ENCODE measurements around the gene FNBP1. TPM values are rescaled to one million over a fixed set of nuclear protein-coding genes. Genes with fewer than 3 reads are reported as not detected.

The FNBP1 gene
- total and polyA plus RNA-seq, 2 of the 13 experiments (the other 11 are each of a cell fraction or from before 2014, with no cell fraction given) = 5.4 to 19.5 TPM

DNA sequence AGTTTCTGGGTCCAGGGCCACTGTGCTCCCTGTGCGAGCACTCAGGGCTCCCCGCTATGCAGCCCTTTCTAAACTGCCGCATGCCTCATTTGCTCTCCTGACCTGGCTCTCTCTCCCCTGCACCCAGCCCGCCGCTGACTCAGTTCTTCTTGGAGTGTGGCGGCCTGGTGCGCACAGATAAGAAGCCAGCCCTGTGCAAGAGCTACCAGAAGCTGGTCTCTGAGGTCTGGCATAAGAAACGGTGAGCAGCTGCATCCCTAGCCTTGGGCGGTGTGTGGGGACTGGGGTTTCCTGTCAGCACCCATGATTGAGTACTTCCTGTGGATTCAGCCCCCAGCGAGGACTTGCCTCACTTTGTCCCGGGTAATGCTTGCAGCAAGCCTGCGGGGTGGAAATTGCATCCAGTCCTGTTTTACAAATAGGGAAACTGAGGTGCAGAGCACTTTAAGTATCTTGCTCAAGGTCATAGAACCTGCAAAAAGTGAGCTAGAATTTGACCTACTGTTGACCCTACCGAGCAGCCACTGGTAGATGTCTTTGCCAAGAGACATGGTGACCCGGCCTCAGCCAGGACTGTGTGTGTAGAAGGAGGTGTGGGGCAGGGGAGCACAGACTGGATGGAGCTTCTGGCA, 179.8 kb downstream of the FNBP1 start:
- POLR2A ChIA-PET = no interaction called here

More for the DNA sequence above, 179.8 kb downstream of the FNBP1 start:
- no peaks in the 10 kb centered on the region for H3K79me2 ChIP-seq (ENCODE audit: insufficient read depth, low read length)
- no peak overlapping the region for H3K27ac ChIP-seq (ENCODE audit: extremely low read length, insufficient read depth, low read length)
- H3K9me3 ChIP-seq (ENCODE audit: low read length) = no peaks in the 10 kb centered on the region
- TF ChIP-seq NFIC (IDR thresholded peaks at IDR 0.05; ENCODE audit: low read length) = no peak
- TF ChIP-seq ZFP90 (CRISPR knock-in tag; IDR thresholded peaks at IDR 0.05; ENCODE audit: borderline replicate concordance) = no peak
- TF ChIP-seq ZFYVE20 (CRISPR knock-in tag; IDR thresholded peaks at IDR 0.05; ENCODE audit: borderline replicate concordance, low read depth) = no peak
- no peak for TF ChIP-seq HES4 (CRISPR knock-in tag; IDR thresholded peaks at IDR 0.05; ENCODE audit: borderline replicate concordance)
- TF ChIP-seq GABPA (IDR thresholded peaks at IDR 0.05; ENCODE audit: low read depth, low read length) = no peak
- TF ChIP-seq GABPA (CRISPR knock-in tag; IDR thresholded peaks at IDR 0.05; ENCODE audit: low read depth) = no peak
- TF ChIP-seq ZNF430 (CRISPR knock-in tag; IDR thresholded peaks at IDR 0.05) = no peak
- no peak for TF ChIP-seq MEIS2 (CRISPR knock-in tag; IDR thresholded peaks at IDR 0.05)
- TF ChIP-seq ZNF451 (CRISPR knock-in tag; IDR thresholded peaks at IDR 0.05) = no peak
- no peak for TF ChIP-seq ZSCAN9 (CRISPR knock-in tag; IDR thresholded peaks at IDR 0.05; ENCODE audit: borderline replicate concordance)
- TF ChIP-seq, protein P1, sequence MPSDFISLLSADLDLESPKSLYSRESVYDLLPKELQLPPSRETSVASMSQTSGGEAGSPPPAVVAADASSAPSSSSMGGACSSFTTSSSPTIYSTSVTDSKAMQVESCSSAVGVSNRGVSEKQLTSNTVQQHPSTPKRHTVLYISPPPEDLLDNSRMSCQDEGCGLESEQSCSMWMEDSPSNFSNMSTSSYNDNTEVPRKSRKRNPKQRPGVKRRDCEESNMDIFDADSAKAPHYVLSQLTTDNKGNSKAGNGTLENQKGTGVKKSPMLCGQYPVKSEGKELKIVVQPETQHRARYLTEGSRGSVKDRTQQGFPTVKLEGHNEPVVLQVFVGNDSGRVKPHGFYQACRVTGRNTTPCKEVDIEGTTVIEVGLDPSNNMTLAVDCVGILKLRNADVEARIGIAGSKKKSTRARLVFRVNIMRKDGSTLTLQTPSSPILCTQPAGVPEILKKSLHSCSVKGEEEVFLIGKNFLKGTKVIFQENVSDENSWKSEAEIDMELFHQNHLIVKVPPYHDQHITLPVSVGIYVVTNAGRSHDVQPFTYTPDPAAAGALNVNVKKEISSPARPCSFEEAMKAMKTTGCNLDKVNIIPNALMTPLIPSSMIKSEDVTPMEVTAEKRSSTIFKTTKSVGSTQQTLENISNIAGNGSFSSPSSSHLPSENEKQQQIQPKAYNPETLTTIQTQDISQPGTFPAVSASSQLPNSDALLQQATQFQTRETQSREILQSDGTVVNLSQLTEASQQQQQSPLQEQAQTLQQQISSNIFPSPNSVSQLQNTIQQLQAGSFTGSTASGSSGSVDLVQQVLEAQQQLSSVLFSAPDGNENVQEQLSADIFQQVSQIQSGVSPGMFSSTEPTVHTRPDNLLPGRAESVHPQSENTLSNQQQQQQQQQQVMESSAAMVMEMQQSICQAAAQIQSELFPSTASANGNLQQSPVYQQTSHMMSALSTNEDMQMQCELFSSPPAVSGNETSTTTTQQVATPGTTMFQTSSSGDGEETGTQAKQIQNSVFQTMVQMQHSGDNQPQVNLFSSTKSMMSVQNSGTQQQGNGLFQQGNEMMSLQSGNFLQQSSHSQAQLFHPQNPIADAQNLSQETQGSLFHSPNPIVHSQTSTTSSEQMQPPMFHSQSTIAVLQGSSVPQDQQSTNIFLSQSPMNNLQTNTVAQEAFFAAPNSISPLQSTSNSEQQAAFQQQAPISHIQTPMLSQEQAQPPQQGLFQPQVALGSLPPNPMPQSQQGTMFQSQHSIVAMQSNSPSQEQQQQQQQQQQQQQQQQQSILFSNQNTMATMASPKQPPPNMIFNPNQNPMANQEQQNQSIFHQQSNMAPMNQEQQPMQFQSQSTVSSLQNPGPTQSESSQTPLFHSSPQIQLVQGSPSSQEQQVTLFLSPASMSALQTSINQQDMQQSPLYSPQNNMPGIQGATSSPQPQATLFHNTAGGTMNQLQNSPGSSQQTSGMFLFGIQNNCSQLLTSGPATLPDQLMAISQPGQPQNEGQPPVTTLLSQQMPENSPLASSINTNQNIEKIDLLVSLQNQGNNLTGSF (CRISPR knock-in tag; IDR thresholded peaks at IDR 0.05) = no peak
- no peak overlapping the region for H3K9ac ChIP-seq (ENCODE audit: insufficient read depth, low read depth, low read length)
- no peaks in the 10 kb centered on the region for H3K27me3 ChIP-seq (ENCODE audit: control insufficient read depth in 1 of 2, insufficient read depth in 2 of 2, low read length in 2 of 2)
- no TSS peak for BruUV-seq (replicated peaks)
- CTCF ChIA-PET (ENCODE audit: low intra/inter-chr PET ratio, low total read pairs) = no interaction called here
- peaks cover 5 to 10% of the 10 kb centered on the region in 2 experiments; a peak in 2 of 5 replicates for H3K36me3 ChIP-seq (replicated peaks in 1 of 2; ENCODE audit: control insufficient read depth in 1 of 2, insufficient read depth in 2 of 2, low read length in 2 of 2)
- FAIRE-seq (no peak), ATAC-seq (no peak), DNase-seq (ENCODE audit: low spot score) (no peak)
- H3K4me1 ChIP-seq (ENCODE audit: insufficient read depth, low read length) = no peaks in the 10 kb centered on the region
- intact Hi-C loops (cut with micrococcal nuclease; ENCODE audit: unreplicated experiment) (no loop called here), in situ Hi-C loops (cut with HindIII; ENCODE audit: extremely low pct_ligation_motif_present, low pct_unique_long_range_greater_than_20kb) (no loop called here)
- no peak overlapping the region for H3K4me3 ChIP-seq (replicated peaks in 1 of 3; ENCODE audit: insufficient read depth in 1 of 3, low read depth in 2 of 3, low read length in 3 of 3)
- H4K20me1 ChIP-seq (ENCODE audit: insufficient read depth, low read length) = no peaks in the 10 kb centered on the region
- WGBS (ENCODE audit: low lambda C conversion rate) = 92% methylated on average over 14 of the region's 14 CpGs
- H2AFZ ChIP-seq (ENCODE audit: low read length) = no peak overlapping the region
- H3K4me2 ChIP-seq (ENCODE audit: low read depth, low read length) = no peak overlapping the region
